GM21528 (cell line): Measurements from ENCODE around the gene CEP350.
"Not testable (repeated sequence)": the region's sequence is repeated elsewhere in the genome, so short reads cannot be mapped to it uniquely, and the experiment has no call there.

Experiments used
- ATAC-seq: cut with Tn5 transposase; IDR thresholded peaks from one replicate; pipeline ENCODE4 v1.9.1; 2021; ENCODE audit warnings: mild to moderate bottlenecking, moderate library complexity; ENCODE audit not compliant: unreplicated experiment, low FRiP score

CEP350 gene

DNA sequence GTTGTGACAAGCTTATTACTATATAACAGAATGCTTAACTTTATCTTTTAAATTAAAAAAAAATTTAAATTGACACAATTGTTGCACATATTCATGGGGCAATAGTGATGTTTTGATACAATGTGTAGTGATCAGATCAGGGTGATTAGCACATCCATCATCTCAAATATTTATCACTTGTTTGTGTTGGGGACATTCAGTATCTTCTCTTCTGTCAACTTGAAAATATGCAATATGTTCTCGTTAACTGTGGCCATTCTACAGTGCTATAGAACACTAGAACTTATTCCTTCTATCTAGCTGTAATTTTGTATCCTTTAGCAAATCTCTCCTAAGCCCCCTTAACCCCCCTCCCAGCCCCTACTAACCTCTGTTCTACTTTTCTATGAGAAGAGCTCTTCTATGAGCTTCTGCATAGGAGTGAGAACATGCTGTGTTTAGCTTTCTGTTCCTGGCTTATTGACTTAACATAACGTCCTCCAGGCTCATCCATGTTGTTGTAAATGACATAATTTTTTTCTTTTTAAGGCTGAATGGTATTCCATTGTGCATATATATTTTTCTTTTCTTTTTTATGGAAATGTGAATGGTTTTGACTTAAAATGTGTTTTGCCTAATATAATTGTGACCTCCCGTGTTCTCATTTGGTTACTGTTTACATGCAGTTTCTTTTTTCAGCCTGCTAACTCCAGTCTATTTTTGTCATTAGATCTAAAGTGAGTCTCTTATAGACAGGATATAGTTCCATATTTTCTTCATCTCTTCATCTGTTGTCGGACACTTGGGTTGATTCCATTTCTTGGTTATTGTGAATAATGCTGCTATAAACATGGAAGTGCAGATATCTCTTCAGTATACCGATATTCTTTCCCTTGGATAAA is 23.8 kb downstream of the CEP350 start:
- ATAC-seq = no peak

DNA sequence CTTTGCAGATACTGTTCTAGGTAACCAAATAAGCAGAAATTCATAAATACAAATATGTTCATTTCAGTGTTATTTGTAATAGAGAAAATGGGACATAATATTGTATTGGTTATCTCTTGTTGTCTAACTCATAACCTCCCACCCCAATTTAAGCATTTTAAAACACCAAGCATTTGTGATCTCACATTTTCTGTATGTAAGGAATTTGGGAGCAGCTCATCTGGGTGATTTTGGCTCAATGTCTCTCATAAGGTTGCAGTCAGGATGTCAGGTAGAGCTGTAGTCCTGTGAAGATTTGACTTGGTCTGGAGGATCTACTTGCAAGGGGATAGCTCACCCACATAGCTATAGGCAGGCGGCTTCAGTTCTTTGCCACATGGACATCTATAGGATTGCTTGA is 29.5 kb downstream of the CEP350 start:
- no peak for ATAC-seq

DNA sequence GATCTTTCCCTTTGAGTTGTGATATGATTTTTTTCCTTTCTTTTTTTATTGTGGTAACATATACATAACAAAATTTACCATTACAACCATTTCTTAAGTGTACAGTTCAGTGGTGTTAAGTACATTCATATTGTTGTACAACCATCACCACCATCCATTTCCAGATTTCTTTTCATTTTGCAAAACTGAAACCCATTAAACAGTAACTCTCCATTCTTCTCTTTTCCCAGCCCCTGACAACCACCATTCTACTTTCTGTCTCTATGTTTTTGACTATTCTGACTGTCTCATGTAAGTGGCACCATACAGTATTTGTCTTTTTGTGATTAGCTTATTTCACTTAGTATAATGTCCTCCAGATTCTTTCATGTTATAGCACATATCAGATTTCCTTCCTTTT is 30.3 kb downstream of the CEP350 start:
- ATAC-seq = no peak

- ATAC-seq = no peak
Measured at GRCh38 chr1:179990847-179991246, 36.2 kb downstream of the CEP350 start.

GRCh38 chr1:179995576-179995975 is 41.0 kb downstream of the CEP350 start:
- no peak for ATAC-seq

GRCh38 chr1:179996099-179996498 is 41.5 kb downstream of the CEP350 start:
- ATAC-seq = peak; percentile 67

GRCh38 chr1:180000575-180000974 is 46.0 kb downstream of the CEP350 start:
- no peak for ATAC-seq

- no peak for ATAC-seq
Measured at GRCh38 chr1:180002437-180002836, 47.8 kb downstream of the CEP350 start.

DNA sequence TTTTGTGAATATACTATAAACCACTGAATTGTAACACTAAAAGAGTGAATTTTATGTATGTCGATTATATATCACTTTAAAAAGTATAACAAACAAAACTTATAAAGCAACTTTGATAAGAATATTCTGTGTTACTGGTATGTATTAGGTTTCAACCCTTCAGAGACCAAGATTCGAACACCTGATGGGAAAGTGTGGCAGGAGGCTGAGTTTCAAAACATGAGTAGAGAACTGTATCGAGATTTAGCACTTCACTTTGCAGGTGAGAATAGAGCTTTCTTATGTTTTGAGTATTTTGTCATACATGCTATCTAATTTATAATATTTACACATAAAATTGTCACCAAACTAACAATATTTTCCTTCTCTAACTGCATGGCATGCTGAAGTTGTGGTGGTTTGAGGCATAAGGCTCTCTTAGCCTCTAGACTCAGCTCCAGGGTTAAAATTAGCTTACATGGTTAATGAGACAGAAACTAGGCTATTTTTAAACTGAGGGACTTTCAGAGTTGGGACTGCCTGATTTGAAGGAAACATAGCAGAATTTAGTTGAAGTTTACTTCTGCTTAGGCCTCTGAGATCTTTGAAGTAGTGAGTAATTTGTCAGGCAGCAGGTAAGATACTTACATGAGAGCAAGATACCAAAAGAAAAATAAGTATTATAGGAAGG is 48.6 kb downstream of the CEP350 start:
- ATAC-seq = peak; percentile 89

DNA sequence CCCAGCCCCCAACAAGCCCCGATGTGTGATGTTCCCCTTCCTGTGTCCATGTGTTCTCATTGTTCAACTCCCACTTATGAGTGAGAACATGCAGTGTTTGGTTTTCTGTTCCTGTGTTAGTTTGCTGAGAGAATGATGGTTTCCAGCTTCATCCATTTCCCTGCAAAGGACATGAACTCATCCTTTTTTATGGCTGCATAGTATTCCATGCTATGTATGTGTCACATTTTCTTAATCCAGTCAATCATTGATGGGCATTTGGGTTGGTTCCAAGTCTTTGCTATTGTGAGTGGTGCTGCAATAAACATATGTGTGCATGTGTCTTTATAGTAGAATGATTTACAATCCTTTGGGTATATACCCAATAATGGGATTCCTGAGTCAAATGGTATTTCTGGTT is 52.2 kb downstream of the CEP350 start:
- ATAC-seq = not testable (repeated sequence)

DNA sequence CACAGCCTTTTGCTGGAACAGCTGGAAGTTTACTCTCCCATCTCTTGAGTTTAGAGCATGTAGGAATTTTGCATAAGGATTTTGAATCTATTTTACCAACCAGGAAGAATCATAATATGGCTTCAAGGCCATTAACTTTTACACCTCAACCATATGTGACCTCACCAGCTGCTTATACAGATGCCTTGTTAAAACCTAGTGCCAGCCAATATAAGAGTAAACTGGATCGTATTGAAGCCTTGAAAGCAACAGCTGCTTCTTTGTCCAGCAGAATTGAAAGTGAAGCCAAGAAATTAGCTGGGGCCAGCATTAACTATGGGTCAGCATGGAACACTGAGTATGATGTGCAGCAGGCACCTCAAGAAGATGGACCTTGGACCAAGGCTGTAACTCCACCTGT is 65.4 kb downstream of the CEP350 start:
- ATAC-seq = no peak

DNA sequence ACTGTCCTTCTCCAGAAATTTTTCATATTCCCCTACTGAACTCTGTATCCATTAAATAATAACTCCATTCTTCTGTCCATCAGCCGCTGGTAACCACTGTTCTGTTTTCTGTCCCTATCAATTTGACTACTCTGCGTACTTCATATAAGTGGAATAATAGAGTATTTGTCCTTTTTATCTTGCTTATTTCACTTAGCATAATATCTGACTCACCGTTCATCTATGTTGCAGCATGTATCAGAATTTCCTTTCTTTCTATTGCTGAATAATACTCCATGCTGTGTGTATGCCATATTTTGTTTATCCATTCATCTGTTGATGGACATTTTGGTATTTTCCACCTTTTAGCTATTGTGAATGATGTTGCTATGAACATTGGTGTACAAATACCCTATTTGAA is 71.9 kb downstream of the CEP350 start:
- no peak for ATAC-seq

DNA sequence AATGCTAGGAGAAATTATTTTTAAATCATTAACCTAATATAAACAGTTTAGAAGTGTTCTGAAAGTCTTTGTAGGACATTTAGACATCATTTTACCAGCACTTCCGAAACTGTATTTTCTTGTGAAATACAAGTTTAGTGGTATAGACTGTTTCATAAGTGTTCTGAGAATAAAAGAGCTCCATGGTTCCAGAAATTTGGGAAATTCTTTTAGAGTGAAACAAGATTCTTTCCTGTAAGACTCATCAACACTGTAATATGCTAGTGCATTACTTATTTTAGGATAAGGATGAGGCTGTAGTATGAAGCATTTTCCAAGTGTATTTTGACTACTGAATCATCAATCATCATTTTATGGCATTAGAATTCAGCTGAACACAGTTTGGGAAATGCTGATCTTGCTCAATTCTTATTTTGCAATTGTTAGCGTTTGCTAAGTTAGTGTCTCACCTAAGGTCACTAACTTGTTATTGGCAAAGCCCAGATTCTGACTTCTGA is 73.4 kb downstream of the CEP350 start:
- ATAC-seq = no peak

- ATAC-seq = no peak
Measured at GRCh38 chr1:180028864-180029263, 74.3 kb downstream of the CEP350 start.

DNA sequence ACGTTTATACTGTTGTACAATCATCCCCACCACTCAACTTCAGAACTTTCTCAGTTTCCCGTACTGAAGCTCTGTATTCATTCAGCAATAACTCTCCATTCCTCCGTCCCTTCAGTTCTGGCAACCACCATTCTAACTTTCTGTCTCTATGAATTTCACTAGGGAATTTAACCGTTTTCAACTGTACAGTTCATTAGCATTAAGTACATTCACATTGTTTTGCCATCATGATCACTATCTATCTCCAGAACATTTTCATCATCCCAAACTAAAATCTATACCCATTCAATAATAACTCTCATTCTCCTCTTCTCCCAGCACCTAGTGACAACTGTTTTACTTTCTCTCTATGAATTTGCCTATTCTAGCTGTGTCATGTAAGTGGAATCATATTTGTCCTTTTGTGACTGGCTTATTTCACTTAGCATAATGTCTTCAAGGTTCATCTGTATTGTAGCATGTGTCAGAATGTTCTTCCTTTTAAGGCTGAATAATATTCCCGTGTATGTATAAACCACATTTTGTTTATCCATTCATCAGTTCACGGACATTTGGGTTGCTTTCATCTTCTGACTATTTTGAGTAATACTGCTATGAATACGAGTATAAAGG is 75.0 kb downstream of the CEP350 start:
- ATAC-seq = no peak

GRCh38 chr1:180031664-180032063 is 77.1 kb downstream of the CEP350 start:
- no peak for ATAC-seq

DNA sequence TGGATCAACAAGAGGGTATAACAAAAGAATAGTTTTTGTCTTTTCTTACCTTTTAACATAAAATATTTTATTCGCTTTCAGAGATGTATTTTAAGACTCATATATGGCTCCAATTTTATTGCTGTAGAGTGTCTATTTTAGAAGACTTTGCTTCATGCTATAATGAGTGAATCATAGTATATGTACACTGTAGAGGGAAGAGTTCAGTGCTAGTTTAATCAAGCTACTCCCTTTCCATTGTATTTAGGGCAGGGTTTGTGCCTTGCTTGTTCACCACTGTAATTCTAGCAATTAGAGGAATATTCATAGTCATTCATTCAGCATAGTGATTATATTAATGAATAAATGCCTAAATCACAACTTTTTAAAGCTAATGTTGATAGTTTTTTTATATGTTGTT is 78.8 kb downstream of the CEP350 start:
- ATAC-seq = no peak

GRCh38 chr1:180040034-180040433 is 85.4 kb downstream of the CEP350 start:
- ATAC-seq = no peak

DNA sequence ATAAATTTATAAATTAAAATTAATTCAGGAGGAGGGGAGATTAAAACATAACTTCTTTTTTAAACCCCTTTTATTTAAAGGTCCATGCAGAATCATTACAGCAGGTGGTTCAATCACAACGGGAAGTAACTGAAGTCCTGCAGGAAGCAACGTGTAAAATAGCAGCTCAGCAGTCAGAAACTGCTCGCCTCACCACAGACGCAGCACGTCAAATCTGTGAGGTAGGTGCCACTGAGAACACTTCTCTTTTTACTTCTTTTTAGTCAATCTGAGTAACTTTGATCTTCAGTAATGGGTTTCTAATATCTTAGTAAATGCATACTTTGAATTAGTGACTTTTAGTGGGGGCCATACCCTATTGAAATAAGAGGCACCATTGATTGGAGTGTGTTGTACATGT is 87.0 kb downstream of the CEP350 start:
- ATAC-seq = no peak

- no peak for ATAC-seq
Measured at GRCh38 chr1:180042988-180043622, 88.5 kb downstream of the CEP350 start.

GRCh38 chr1:180043785-180044184 is 89.2 kb downstream of the CEP350 start:
- no peak for ATAC-seq
